ENCODE data around the gene UVSSA.
"Not testable (repeated sequence)": the region's sequence is repeated elsewhere in the genome, so short reads cannot be mapped to it uniquely, and the experiment has no call there.

UVSSA gene

DNA sequence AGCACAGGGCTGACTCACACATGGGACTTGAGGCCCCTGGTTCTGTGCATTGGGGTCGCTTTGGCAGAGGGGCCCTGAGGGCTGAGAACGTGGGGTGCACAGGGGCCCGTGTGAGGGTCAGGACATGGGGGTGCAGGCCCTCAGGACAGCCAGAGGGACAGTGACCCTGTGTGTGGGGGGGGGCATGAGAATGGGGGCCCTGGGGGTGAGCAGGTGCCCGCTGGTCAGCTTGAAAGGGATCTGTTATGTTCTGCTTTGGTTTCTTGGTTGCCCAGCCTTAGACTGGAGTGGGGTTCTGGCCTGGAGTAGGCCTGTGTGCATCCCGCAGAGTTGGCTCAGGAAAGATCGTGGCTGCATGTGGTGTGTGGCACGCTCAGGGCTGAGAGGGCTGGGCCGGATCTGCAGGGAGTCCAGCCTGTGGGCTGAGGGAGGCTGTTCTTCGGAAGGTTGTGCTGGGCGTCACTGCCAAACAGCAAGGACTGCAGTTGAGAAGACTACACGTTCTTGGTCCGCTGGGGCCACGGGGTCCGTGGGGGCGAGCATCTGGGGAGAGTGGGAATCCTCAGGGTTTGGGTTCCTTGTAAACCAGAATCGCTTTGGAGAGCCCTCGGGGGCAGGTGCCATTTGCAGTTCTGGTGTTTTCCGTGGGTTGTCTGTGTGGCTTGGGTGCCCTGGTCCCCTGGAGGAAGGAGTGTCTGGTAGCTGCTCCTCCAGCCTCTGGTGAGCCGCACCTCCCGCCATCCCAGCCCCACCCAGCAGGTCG, 15.2 kb upstream of the UVSSA start:
- no peak for DNase-seq

DNA sequence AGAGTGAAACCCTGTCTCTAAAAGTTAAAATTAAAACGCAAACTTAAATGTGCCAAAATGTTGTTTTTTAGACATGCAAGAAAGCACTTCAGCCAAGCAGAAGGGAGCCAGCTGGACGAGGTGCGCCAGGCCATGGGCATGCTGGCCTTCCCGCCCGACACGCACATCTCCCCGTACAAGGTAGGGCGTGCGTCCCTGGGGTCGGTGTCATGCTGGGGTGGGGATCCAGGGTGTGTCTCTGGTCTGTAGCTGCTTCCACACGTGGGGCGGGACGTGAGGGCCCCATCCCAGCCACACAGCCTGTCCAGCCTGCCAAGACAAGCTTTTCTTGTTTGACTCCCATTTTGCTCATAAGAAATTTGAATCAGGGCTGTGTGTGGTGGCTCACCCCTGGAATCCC, 14.3 kb upstream of the UVSSA start:
- no peak for DNase-seq

DNA sequence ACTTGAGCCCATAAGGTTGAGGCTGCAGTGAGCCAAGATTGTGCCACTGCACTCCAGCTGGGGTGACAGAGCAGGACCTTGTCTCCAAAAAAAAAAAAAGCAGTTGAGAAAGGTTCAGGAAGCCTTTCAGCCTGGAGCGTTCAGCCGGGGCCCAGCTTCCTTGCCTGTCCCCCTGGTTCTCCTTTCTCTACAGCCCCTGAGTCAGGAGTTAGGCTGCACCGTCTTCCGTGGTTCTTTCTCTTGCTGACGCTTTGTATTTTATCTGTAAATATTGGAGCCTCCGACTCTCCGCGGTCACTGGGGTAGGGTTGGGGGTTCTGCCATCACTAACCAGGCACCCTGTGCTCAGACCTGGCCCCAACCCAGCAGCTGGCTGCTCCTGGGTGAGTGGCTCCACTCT, 13.8 kb upstream of the UVSSA start:
- no peak for DNase-seq

- DNase-seq: not testable (repeated sequence)
Observed at GRCh38 chr4:1333851-1334578, 13.0 kb upstream of the UVSSA start.

DNA sequence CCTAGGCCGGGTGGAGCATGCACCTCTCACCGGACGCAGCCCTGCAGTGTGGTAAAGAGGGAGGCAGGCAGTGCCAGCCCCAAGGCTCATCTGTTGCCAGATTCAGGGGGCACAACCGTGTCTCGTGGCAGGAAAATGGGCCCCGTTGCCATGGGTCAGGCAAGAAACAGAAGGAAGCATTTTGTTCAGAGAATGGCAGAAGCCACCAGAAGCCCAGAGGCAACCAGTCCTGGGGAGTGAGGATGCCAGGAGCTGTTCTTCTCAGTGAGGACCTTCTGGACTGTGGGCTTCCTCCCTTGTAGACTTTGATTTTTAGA, 12.5 kb upstream of the UVSSA start:
- DNase-seq: no peak

GRCh38 chr4:1335193-1335883, 11.7 kb upstream of the UVSSA start:
- not testable (repeated sequence) for DNase-seq

- no peak for DNase-seq
Observed at GRCh38 chr4:1336088-1336491, 10.9 kb upstream of the UVSSA start.

- no peak for DNase-seq
Observed at GRCh38 chr4:1337376-1337831, 9.6 kb upstream of the UVSSA start.

GRCh38 chr4:1337951-1338751, 8.9 kb upstream of the UVSSA start:
- DNase-seq: no peak

DNA sequence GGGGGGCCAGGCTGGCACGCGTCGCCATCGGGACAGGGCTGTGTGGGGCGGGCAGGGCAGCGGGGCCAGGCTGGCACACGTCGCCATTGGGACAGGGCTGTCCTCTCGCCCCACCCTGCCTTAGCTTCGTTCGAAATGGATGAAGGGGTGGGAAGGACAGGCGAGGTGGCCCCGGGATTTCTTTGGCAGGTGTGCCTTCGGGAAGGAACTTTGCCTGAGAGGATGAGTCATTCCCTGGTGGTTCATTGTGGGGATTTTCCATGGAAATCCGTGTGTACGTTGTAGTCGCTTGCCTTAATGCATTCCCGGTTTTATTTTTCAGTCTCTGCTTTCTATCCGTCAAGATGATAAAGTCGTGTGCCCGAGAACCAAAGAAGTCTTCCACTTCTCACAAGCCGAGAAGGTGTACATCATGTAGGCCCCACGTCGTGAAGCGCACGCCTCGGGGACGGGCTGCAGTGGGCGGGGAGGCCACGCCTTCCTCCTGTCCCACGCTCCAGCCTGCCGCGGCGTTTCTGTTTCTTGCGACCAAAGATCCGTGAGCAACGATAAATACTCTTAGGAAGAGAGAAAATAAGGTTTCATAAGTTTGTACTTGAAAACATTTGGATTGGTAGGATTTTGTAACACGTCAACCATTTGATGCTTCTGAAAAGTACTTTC, 8.1 kb upstream of the UVSSA start:
- DNase-seq: no peak

GRCh38 chr4:1339489-1339888, 7.5 kb upstream of the UVSSA start:
- DNase-seq: no peak

DNA sequence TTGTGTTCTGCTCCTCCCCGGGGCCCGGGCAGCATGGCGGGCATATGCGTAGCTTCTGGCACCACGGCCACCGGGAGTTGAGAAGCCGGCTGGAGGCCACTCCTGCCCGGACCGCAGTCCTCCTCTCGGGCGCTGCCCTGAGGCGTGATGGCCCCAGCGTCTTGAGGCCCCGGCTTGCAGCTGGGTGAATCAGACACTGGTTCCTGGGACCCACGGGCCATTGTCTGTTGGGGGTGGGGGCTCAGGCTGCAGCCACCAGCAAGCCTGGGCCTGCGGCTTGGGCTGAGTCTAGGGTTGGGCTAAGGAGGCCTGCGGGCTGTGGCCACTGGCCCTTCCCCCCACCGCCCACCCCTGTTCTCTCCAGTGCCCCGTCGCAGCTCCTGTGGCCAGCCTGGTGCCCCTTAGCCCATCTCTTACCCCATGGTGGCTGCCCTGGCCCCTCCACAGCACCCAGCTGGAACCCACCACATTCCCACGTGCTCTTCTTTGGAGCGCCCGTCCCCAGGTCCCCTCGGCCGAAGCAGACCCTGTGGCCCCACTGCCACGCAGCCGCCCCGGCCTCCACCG, 6.7 kb upstream of the UVSSA start:
- no peak for DNase-seq

DNA sequence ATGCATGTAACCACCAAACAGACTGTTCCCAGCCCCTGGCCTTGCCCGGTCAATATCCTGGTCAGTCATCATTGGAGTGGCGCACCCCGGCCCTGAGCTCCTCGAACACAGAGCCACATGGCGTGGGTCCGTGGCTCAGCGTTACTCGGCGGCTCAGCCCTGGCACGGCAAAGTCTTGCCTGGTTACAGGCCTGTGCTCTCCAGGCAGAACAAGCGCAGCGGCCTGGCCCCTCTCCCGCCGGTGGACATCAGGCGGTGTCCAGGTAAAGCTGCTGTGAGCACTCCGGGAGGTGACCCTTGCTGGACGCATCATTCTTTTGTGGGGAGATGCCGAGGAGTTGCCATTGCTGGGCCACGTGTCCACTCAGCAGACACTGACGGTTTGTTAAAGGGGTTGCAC, 6.1 kb upstream of the UVSSA start:
- no peak for DNase-seq

GRCh38 chr4:1342003-1342402, 5.0 kb upstream of the UVSSA start:
- no peak for DNase-seq

GRCh38 chr4:1344696-1345095, 2.3 kb upstream of the UVSSA start:
- DNase-seq: no peak

DNA sequence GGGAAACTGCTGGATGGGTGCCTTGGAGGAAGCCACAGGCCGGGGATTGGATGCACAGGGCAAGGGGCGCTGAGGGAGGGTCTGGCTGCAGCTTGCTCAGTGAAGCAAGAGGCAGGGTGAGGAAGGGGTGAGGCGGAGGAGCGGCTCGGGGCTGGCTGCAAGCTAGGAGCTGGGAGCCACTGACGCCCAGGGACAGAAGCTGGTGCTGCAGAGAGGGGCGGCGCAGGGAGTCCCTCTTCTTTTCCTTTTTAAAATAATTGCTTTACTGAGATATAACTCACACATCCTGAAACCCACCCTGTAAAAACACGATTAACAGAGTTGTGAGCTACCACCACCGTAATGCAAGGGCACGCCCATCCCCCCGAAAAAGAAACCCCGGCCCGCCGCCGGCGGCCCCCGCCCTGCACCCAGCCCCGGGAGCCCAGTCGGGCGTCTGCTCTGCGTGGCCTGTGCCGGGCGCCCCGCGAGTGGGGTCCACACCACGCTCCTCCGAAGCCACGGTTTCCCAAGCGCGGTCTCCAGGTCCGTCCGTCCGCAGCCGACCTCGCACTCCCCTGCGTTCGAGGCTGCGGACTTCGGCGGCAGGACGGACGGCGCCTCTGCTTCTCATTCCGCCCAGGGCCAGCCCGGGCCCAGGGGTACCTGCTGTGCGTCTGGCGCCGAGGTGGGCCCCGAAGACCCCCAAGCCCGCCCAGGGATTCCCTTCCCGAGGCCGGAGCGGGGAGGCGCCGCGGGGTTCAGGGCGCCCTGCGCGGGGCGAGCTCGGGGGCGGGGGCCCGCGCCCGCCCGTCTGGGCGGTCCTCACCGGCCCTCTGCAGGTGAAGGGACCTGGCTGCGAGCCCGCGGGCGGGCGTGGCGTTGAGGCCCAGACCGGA, 866 bp upstream of the UVSSA start:
- peak; percentile 6 to 10 for DNase-seq

- DNase-seq: peak; percentile 31 to 54
Observed at GRCh38 chr4:1347410-1347864, 429 bp downstream of the UVSSA start.

DNA sequence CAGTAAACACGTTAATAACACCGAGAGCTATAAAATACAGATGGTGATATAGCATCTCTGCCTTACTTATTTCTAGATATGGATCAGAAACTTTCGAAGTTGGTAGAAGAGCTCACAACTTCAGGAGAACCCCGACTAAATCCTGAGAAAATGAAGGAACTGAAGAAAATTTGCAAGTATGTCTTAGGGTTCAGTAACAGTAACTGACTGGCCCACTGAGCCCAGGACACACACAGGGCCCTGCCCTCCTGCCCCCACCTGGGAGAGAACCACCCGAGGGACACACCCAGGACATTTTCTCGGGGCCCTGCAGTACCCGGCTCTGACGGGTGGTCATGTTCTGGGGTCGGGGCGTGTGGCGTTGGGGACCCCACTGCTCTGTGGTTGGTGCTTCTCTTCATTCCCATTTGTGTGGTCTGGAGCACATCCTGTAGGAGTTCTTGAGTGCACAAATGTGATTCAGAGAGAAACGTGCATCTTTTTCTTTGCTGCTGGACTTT, 1.1 kb downstream of the UVSSA start:
- DNase-seq: no peak

- DNase-seq: no peak
Observed at GRCh38 chr4:1348746-1349145, 1.7 kb downstream of the UVSSA start.

- DNase-seq: no peak
Observed at GRCh38 chr4:1349359-1350168, 2.6 kb downstream of the UVSSA start.
